Measurements from ENCODE around the gene CDX2. TPM values are rescaled to one million over a fixed set of nuclear protein-coding genes. Genes with fewer than 3 reads are reported as not detected.
"Not testable (repeated sequence)": the region's sequence is repeated elsewhere in the genome, so short reads cannot be mapped to it uniquely, and the experiment has no call there.

CDX2 gene
- total RNA-seq, result not detected

- TF ChIP-seq POLR2A (IDR thresholded peaks at IDR 0.05) (no peak), CTCF (IDR thresholded peaks at IDR 0.05) (no peak)
- no peak within 1 kb of the TSS for H3K4me3 ChIP-seq (ENCODE audit: low read depth, poor library complexity, severe bottlenecking)
- intact Hi-C loops (cut with DNase I; ENCODE audit: low total_unique reads), result loop anchor here (10.0 kb wide), 1 partner anchor 1286 kb away; no protein-coding TSS in a partner anchor
- WGBS, 2 donors, result 5% methylated on average over 33 to 34 of the region's 34 CpGs
- peak in 1 of 2 donors; percentile 73 for DNase-seq (ENCODE audit: low spot score in 2 of 2)
These were observed at the start of gene CDX2 for GRCh38 chr13:27969082-27969865. CDX2 (minus strand) TSS chr13:27969315; CDS start chr13:27969006, 309 bp downstream.

- DNase-seq (ENCODE audit: low spot score in 2 of 2), result no peak
- no peak for TF ChIP-seq CTCF (IDR thresholded peaks at IDR 0.05)
- no peak for TF ChIP-seq POLR2A (IDR thresholded peaks at IDR 0.05)
- intact Hi-C loops (cut with DNase I; ENCODE audit: low total_unique reads), result no loop called here
- no peak overlapping the region for H3K4me3 ChIP-seq (ENCODE audit: low read depth, poor library complexity, severe bottlenecking)
- WGBS, 2 donors, result 35 to 38% methylated on average over 3 of the region's 3 CpGs
These were observed 45.2 kb upstream of the CDX2 start for GRCh38 chr13:28014301-28014700.

- DNase-seq (ENCODE audit: low spot score in 2 of 2), result no peak
- intact Hi-C loops (cut with DNase I; ENCODE audit: low total_unique reads), result no loop called here
- no peak overlapping the region for H3K4me3 ChIP-seq (ENCODE audit: low read depth, poor library complexity, severe bottlenecking)
- TF ChIP-seq CTCF (IDR thresholded peaks at IDR 0.05), result no peak
- no peak for TF ChIP-seq POLR2A (IDR thresholded peaks at IDR 0.05)
- WGBS, 2 donors, result 71 to 77% methylated on average over 1 of the region's 1 CpG
These were observed 44.4 kb upstream of the CDX2 start for GRCh38 chr13:28013482-28013881.

- intact Hi-C loops (cut with DNase I; ENCODE audit: low total_unique reads), result no loop called here
- TF ChIP-seq CTCF (IDR thresholded peaks at IDR 0.05), result no peak
- no peak for TF ChIP-seq POLR2A (IDR thresholded peaks at IDR 0.05)
- no peak overlapping the region for H3K4me3 ChIP-seq (ENCODE audit: low read depth, poor library complexity, severe bottlenecking)
- no peak for DNase-seq (ENCODE audit: low spot score in 2 of 2)
These were observed 43.8 kb upstream of the CDX2 start for GRCh38 chr13:28012896-28013295.

GRCh38 chr13:28012383-28012782 is 43.3 kb upstream of the CDX2 start:
- H3K4me3 ChIP-seq (ENCODE audit: low read depth, poor library complexity, severe bottlenecking), result no peak overlapping the region
- no peak for DNase-seq (ENCODE audit: low spot score in 2 of 2)
- WGBS, 2 donors, result 71 to 80% methylated on average over 4 of the region's 4 CpGs
- TF ChIP-seq CTCF (IDR thresholded peaks at IDR 0.05), result no peak
- no peak for TF ChIP-seq POLR2A (IDR thresholded peaks at IDR 0.05)
- intact Hi-C loops (cut with DNase I; ENCODE audit: low total_unique reads), result no loop called here

- no peak for TF ChIP-seq CTCF (IDR thresholded peaks at IDR 0.05)
- no peak for TF ChIP-seq POLR2A (IDR thresholded peaks at IDR 0.05)
- H3K4me3 ChIP-seq (ENCODE audit: low read depth, poor library complexity, severe bottlenecking), result no peak overlapping the region
- WGBS, 2 donors, result 72 to 77% methylated on average over 5 of the region's 5 CpGs
- intact Hi-C loops (cut with DNase I; ENCODE audit: low total_unique reads), result no loop called here
- no peak for DNase-seq (ENCODE audit: low spot score in 2 of 2)
These were observed 40.9 kb upstream of the CDX2 start for GRCh38 chr13:28010046-28010445.

GRCh38 chr13:28005016-28005415 is 35.9 kb upstream of the CDX2 start:
- peak in 1 of 2 donors; percentile 53 for DNase-seq (ENCODE audit: low spot score in 2 of 2)
- H3K4me3 ChIP-seq (ENCODE audit: low read depth, poor library complexity, severe bottlenecking); intact Hi-C loops (cut with DNase I; ENCODE audit: low total_unique reads): not testable (repeated sequence)
- 93 to 94% methylated on average over 13 of the region's 13 CpGs for WGBS, 2 donors

All from lower leg skin (tissue), 4 donors.